HepG2 (cell line): ENCODE measurements around the gene SSNA1. TPM values are rescaled to one million over a fixed set of nuclear protein-coding genes. Genes with fewer than 3 reads are reported as not detected.
A peak's percentile ranks its signal among the peaks of the same experiment; 100 is the strongest.

ENCODE experiments used
- ATAD3A ChIP-seq: sonication (generic); formaldehyde crosslinking; IDR thresholded peaks from 2 replicates; pipeline ENCODE4 v1.4.0; 2020; ENCODE audit warnings: missing genetic modification reagents
- ATF7 ChIP-seq, 2 experiments: fragments of 450-650 bp in 1 of 2; sonication (generic) in 1 of 2; formaldehyde crosslinking in 1 of 2; IDR thresholded peaks; 2 replicates each; pipeline versions ENCODE4 v1.4.0 to v1.6.1; 2016 to 2020; ENCODE audit warnings: antibody characterized with exemption in 1 of 2, mild to moderate bottlenecking in 1 of 2, missing genetic modification reagents in 1 of 2
- CEBPZ ChIP-seq: IDR thresholded peaks from 2 replicates; pipeline ENCODE4 v1.6.1; 2012; ENCODE audit warnings: low read length, improper control_type of control experiment
- FOXA3 ChIP-seq: IDR thresholded peaks from 2 replicates; pipeline ENCODE4 v1.6.1; 2016; ENCODE audit warnings: missing genetic modification reagents, missing compliant biosample characterization
- JDP2 ChIP-seq: sonication (generic); formaldehyde crosslinking; IDR thresholded peaks from 2 replicates; pipeline ENCODE4 v1.8.1; 2022; ENCODE audit warnings: missing genetic modification reagents, borderline replicate concordance
- KDM6A ChIP-seq: IDR thresholded peaks from 2 replicates; pipeline ENCODE4 v1.6.1; 2016; ENCODE audit warnings: low read depth
- KLF15 ChIP-seq: sonication (generic); formaldehyde crosslinking; IDR thresholded peaks from 2 replicates; pipeline ENCODE4 v1.8.1; 2023; ENCODE audit warnings: borderline replicate concordance, mild to moderate bottlenecking, inconsistent platforms, missing genetic modification reagents, mixed read lengths
- MIER3 ChIP-seq: IDR thresholded peaks from 2 replicates; pipeline ENCODE4 v1.6.1; 2016; ENCODE audit warnings: missing compliant biosample characterization, borderline replicate concordance
- MXI1 ChIP-seq: IDR thresholded peaks from 3 replicates; pipeline ENCODE4 v1.6.1; 2012; ENCODE audit warnings: low read depth, low read length, inconsistent platforms, borderline replicate concordance
- MZF1 ChIP-seq: sonication (generic); formaldehyde crosslinking; IDR thresholded peaks from 2 replicates; pipeline ENCODE4 v1.8.1; 2023; ENCODE audit warnings: mild to moderate bottlenecking, missing genetic modification reagents, borderline replicate concordance
- PHF20 ChIP-seq: sonication (generic); formaldehyde crosslinking; IDR thresholded peaks from 2 replicates; pipeline ENCODE4 v1.5.0; 2020; ENCODE audit warnings: mild to moderate bottlenecking, missing genetic modification reagents
- PLRG1 ChIP-seq: fragments of 450-650 bp; conservative IDR thresholded peaks from 2 replicates; pipeline ENCODE4 v1.6.1; 2016
- YEATS2 ChIP-seq: sonication (generic); formaldehyde crosslinking; IDR thresholded peaks from 2 replicates; pipeline ENCODE4 v1.4.0; 2020; ENCODE audit warnings: missing genetic modification reagents, borderline replicate concordance
- ZC3H13 ChIP-seq: sonication (generic); formaldehyde crosslinking; IDR thresholded peaks from 2 replicates; pipeline ENCODE4 v1.8.1; 2023; ENCODE audit warnings: mild to moderate bottlenecking, missing genetic modification reagents, moderate library complexity
- ZNF503 ChIP-seq: sonication (generic); formaldehyde crosslinking; IDR thresholded peaks from 2 replicates; pipeline ENCODE4 v1.4.0; 2020; ENCODE audit warnings: missing genetic modification reagents
- ZNF598 ChIP-seq: sonication (generic); formaldehyde crosslinking; IDR thresholded peaks from 2 replicates; pipeline ENCODE4 v1.5.1; 2020; ENCODE audit warnings: mild to moderate bottlenecking, missing genetic modification reagents, borderline replicate concordance
- ZNF609 ChIP-seq: sonication (generic); formaldehyde crosslinking; IDR thresholded peaks from 2 replicates; pipeline ENCODE4 v1.4.0; 2020; ENCODE audit warnings: mild to moderate bottlenecking, missing genetic modification reagents, borderline replicate concordance
- polyA plus RNA-seq, 8 experiments: library from polyadenylated mRNA; depleted of rRNA in 3 of 8; stranded (reverse) in 7 of 8; unstranded in 1 of 8; fragments of >200 nt; fragmentation: Illumina TruSeq in 4 of 8; extraction: Trizol in 4 of 8; gene quantifications; 2 replicates each; pipeline versions ENCODE4 v1.2.1 to v1.2.3, GENCODE V29; 2011 to 2016; ENCODE audit warnings: low read depth in 4 of 8, missing spikeins in 1 of 8, mixed read lengths in 1 of 8; ENCODE audit not compliant: insufficient read depth in 1 of 8
- total RNA-seq, 5 experiments: library from RNA; depleted of rRNA; stranded (reverse); fragments of >200 nt; fragmentation: Illumina TruSeq; extraction: Trizol; gene quantifications; 2 replicates each; pipeline ENCODE4 v1.2.3, GENCODE V29; 2016; ENCODE audit warnings: low read depth in 1 of 5

SSNA1 gene
- total and polyA plus RNA-seq, 2 of the 13 experiments (the other 11 are each of a cell fraction or from before 2014, with no cell fraction given): 35.9 to 49.4 TPM

GRCh38 chr9:137200311-137201204 lies 12.1 kb downstream of the SSNA1 start, which contains the start of gene TPRN (continued):
- peak; percentile 42; the same call in 1 of the 2 replicates for TF ChIP-seq ZNF609 (CRISPR knock-in tag)
- TF ChIP-seq FOXA3 (CRISPR knock-in tag): peak; percentile 65
- TF ChIP-seq KDM6A (CRISPR knock-in tag): peak; percentile 61; the same call in 1 of the 2 replicates
- peak; percentile 83 for TF ChIP-seq PHF20 (CRISPR knock-in tag)
- TF ChIP-seq CEBPZ: peak; percentile 15; the same call in 1 of the 2 replicates
- TF ChIP-seq ZC3H13 (CRISPR knock-in tag): peak; percentile 96; the same call in 1 of the 2 replicates
- TF ChIP-seq ZNF598 (CRISPR knock-in tag): 0 out of 2 replicates have a peak, but pooled peaks have one; percentile 63
- no peak for TF ChIP-seq ATAD3A
- peak; percentile 42; the same call in 1 of the 2 replicates for TF ChIP-seq ZNF503
- peak; percentile 79; the same call in 1 of the 2 replicates for TF ChIP-seq YEATS2 (CRISPR knock-in tag)
- no peak for TF ChIP-seq ATF7 (IDR thresholded peaks at IDR 0.05)
- TF ChIP-seq ATF7 (CRISPR knock-in tag; IDR thresholded peaks at IDR 0.05): no peak
- peak; percentile 89 for TF ChIP-seq MIER3 (CRISPR knock-in tag)
- TF ChIP-seq JDP2: no peak
- no peak for TF ChIP-seq KLF15 (CRISPR knock-in tag)
- TF ChIP-seq PLRG1: no peak
- peak; percentile 81; the same call in 2 of the 3 replicates for TF ChIP-seq MXI1
- no peak; the same call in 1 of the 2 replicates for TF ChIP-seq MZF1
